Stimulated activated CD4-positive, alpha-beta T cell treated with anti-CD3 and anti-CD28 coated beads, TNF-alpha, amount 100 ng/mL, for 4 hours (primary cell): ENCODE data around the gene CFAP97D2.
"Not testable (repeated sequence)": the region's sequence is repeated elsewhere in the genome, so short reads cannot be mapped to it uniquely, and the experiment has no call there.

ENCODE experiments used
- DNase-seq, 3 experiments: peaks; one replicate each; pipeline ENCODE4 v3.0.0-alpha.2; 2020; ENCODE audit warnings: low read depth in 3 of 3

Gene CFAP97D2

DNA sequence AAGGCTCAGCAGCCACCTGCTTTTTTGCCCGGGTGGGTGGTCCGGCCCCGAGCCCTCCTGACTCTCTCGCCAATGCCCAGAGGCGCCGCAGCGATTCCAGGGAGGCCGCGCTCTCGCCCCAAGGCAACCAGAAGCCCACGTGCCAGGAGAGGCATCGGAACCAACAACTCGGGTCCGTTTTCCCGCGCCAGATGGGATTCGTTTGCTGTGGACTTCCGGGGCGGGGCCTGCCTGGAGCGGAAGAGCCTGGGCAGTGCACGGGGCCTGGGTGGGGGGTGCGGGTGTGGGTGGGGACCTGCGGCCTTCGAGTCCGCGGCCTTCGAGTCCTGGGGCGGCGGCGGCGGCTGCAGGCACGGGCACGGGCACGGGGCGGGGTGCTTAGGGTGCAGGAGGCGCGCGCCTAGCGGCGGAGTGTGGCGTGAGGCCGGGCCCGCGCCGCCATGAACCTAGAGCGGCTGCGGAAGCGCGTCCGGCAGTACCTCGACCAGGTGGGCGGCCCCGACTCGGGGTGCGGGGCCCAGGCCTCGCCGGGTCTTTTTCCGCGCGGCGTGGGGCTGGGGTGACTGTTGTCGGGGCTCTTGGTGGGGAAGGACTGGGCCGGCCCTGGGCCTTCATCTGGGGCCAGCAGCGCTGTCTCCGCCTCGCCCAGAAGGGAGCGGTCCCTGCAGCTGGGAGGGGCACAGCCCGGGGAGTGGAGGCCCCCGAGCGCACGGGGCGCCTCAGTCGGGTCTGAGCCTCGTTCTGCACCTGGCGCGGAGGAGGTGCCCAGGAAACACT, 55.8 kb downstream of the CFAP97D2 start, which contains the start of gene CDC16:
Gene CDC16, plus strand, starts transcription at position 253 of the 777 bp plus-strand sequence. Its CDS starts 188 bp downstream, at position 441.
- DNase-seq, result peak; percentile 75 to 85 (median 77)

DNA sequence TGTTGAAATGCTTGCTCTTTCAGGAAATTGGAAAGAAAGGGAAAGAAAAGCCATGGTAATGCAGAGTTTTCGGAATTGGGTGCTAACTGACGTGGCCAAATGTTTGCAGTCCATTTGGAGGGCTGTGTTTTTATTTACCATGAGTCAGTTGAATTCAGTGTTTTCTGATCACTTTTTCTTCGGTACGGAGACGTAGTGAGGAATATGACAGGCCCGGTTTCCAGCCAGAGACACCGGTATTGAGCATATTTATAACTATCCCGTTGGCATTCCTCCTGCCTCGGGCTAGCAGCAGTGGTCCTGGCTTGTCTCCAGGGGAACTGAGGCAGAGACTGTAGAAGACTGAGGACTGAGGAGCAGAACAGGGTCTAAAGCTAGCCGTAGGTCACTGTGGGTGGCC, 56.6 kb downstream of the CFAP97D2 start:
- no peak for DNase-seq

DNA sequence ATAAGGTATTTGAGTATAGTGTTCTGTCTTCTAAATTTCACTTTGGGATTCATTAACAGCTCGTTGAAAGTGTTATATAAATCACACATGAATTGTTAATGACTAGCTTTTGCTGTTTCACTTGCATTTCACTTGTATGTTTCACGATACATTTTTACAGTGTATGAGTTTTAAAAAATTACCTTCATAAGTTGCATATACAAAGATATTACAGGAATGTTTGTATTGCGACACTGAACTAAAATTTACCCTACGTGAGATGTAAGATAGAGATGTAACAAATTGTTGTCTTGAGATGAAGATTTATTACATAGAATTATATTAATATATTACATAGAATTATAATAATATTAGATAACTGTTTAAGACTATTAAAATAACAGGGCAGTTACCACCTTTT, 57.2 kb downstream of the CFAP97D2 start:
- no peak for DNase-seq

DNA sequence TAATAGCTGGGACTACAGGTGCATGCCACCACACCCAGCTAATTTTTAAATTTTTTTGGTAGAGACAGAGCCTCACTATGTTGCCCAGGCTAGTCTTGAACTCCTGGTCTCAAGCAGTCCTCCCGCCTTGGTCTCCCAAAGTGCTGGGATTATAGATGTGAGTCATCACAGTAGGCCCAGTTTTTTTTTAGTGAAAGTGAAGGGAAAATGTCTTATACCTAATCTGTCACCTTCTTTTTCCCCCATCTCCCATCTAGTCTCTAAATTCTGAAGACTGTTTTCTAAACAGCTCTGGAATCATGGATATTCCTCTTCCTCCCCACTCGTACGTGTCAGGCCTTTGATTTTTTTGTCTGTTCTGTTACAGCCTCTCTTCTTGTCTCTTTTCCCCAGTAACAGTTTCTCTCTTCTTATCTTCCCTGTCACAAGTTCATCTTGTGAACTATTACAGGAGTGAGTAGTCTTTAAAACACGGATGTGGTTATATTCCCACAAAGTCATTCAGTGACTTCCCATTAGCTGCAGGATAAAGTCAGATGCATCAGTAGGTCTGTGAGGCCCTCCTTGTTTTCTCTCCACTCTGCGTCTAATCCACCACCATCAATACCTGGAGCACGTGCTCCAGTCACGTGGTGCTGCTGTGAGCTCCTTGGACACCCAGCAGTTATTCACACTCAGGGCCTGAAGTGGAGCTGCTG, 58.5 kb downstream of the CFAP97D2 start:
- DNase-seq, result no peak

DNA sequence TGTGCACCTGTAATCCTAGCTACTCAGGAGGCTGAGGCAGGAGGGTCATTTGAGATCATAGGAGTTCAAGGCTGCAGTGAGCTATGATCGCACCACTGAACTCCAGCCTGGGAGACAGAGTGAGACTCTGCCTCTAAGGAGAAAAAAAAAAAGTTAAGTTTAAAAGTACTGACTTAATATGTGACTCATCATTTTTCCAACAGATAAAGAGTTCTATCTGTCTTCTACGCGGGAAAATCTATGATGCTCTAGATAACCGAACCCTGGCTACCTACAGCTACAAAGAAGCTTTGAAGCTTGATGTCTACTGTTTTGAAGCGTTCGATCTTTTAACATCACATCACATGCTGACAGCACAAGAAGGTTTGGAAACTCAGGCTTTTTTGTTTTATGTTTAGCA, 62.9 kb downstream of the CFAP97D2 start:
- no peak for DNase-seq

DNA sequence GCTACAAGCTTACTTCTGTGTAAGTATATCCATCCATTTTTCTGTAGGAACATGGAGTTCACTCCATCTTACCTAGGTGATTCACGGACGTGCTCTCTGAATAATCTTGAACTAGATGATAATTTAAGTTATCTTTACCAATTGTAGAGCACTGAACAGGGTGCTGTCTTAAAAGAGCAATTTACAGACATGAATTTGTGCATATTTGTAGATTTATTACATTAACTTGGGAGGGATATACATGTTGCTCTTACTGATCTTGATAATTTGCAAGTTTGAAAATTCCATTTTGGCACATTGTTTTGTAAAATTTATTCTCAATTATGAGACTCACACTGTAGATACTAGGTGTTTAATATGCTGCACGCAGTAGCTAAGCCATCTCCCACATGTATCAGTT, 64.9 kb downstream of the CFAP97D2 start:
- no peak for DNase-seq

DNA sequence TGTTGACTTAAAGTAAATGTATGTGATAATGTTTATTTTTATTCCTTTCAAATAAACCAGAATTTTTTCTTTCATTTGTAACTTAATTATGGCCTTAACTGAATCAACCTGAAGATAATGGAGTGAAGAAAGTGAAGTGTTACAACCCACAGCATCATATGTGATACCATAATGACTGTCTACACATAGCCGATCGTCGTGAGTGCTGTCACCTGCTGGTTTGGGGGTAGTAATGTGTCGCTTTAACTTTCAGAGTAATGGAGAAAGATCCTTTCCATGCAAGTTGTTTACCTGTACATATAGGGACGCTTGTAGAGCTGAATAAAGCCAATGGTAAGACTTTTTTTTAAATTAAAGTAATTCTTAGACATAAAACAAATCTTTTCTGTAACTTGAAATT, 65.6 kb downstream of the CFAP97D2 start:
- no peak for DNase-seq

DNA sequence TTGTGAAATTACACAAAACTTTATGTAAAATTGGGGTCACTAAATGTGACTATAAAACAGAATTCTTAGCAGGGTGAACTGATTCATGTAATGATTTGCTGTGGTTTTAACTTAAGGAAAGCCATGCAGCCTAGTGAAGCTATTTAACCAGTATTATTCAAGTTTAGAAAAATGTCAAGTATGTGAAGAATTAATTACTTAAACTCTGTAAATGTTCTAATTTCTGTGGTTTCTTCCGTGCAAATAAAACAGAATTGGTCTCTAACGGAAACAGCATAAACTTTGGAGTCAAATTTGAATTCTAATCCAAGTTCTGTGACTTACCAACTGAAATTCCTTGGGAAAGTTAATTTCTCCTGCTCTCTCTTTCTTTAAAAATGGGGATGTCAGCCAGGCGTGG, 69.0 kb downstream of the CFAP97D2 start:
- no peak for DNase-seq

DNA sequence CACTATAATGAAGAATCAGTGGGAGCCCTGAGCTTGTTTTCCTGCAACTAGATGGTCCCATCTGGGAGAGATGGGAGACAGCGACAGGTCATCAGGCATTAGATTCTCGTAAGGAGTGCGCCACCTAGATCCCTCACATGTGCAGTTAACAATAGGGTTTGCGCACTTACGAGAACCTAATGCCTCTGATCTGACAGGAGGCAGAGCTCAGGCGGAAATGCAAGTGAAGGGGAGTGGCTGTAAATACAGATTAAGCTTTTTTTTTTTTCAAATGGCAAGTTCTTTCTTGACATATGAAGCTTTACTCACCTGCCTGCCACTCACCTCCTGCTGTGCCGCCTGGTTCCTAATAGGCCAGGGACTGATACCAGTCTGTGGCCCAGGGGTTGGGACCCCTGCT, 70.0 kb downstream of the CFAP97D2 start:
- no peak for DNase-seq

DNA sequence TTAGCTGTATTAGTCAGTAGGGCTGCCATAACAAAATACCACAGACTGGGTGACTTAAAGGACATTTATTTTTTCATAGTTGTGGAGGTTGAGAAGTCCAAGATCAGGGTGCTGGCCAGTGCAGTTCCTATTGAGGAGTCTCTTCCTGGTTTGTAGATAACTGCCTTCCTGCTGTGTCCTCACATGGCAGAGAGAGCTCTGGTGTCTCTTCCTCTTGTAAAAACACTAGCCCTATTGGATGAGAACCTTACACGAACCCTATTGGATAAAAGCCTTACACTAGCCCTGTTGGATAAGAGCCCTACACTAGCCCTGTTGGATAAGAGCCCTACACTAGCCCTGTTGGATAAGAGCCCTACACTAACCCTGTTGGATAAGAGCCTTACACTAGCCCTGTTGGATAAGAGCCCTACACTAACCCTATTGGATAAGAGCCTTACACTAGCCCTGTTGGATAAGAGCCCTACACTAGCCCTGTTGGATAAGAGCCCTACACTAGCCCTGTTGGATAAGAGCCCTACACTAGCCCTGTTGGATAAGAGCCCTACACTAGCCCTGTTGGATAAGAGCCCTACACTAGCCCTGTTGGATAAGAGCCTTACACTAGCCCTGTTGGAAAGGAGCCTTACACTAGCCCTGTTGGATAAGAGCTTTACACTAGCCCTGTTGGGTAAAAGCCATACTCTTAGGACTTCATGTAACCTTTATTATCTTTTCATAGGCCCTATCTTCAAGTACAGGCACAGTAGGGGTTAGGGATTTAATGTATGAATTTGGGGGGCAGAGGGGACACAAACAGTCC, 72.8 kb downstream of the CFAP97D2 start:
- not testable (repeated sequence) for DNase-seq

DNA sequence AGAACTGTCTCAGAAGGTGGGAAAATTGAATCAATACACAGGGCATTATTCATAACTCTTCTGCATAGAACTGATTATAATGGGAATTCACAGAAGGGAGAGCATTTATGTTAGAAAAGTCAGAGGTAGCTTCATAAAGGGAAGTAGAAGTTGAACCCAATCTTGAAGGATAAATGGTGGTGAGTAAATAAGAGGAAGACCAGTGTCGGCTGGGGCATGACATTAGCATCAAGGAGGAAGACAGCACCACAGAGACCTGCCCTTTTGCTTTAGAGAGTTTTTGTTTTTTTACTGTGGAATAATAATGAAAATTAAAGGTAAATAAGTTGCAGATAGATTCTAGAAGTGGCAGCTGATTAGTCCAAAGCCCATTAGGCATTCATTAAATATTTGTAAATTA, 77.5 kb downstream of the CFAP97D2 start:
- DNase-seq, result no peak

DNA sequence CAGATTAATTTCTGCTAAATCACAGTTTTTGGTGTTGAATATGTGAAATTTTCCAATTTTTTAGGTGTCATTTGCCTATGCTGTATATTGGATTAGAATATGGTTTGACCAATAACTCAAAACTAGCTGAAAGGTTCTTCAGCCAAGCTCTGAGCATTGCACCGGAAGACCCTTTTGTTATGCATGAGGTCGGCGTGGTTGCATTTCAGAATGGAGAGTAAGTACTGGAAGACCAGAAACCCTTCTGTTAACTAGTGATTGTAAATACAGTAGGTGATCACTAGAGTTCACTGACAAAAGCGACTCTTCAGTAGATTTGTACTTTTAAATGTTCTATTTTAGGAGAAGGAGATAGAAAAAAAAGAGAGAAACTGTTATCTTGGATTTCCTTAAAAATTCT, 78.0 kb downstream of the CFAP97D2 start:
- DNase-seq, result no peak

DNA sequence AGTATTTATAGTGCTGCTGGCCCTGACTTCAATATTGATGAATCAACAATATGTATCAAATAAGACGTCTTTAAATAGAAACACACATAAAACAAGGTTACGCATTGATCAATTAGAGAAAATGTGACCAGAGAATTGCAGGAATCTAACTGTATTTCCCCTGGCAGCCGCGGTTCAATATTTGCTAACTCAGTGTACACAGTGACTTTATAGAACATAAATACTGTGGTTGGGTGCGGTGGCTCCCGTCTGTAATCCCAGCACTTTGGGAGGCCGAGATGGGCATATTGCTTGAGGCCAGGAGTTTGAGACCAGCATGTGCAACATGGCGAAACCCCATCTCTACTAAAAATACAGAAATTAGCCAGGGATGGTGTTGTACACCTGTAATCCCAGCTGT, 79.5 kb downstream of the CFAP97D2 start:
- DNase-seq, result no peak

DNA sequence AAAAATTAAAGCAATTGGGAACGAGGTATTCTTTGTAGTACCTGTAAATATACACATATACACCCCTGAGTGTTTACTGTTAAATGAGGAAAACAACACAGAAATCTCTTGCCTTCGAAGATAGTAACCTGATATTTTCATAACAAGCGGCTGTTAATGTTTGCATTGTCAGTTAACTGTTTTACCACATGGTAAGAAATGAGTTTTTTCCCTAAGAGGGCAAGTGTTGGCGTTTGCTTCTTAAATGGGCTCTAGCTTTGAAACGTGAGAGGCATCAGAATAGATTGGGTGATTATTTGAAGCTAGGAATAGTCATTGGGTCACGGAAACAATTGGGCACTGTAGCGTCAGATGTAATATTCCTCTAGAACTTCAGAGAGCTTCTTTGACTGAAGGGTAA, 80.3 kb downstream of the CFAP97D2 start:
- no peak for DNase-seq

DNA sequence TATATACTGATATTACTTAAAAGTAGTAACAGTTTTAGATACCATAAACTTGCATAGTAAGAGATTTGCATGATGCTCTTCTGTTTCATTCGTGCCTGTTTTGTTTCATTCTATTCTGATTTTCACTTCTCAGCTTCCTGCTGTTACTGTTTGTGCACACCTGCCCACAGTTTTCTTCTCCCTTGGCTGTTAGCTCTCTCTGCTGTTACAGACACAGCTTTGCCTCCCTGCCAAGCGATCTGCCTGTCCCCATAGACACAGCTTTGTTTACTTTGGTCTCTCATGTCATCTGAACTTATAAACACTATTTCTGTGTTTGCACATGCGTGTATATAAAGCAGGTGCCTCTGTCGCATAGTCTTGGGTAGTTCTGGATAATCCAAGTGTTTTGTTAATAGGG, 80.9 kb downstream of the CFAP97D2 start:
- DNase-seq, result no peak

DNA sequence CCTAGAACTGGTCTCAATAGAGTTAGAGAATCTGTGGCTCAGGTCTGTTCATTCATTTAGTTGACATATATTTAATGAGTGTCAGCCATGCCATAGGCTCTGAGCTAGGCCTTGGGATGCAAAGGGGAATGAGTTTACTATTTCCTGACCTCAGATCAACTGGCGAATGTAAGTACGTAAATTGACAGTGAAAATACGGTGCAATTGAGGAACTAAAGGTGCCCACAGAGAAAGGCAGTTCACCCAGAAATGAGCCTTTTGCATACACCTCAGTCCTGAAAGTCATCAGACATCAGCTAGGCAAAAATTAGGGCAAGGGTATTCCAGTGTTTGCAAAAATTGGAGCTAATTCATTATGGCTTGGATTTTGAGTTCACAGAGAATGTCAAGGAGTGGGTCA, 81.8 kb downstream of the CFAP97D2 start:
- DNase-seq, result no peak

DNA sequence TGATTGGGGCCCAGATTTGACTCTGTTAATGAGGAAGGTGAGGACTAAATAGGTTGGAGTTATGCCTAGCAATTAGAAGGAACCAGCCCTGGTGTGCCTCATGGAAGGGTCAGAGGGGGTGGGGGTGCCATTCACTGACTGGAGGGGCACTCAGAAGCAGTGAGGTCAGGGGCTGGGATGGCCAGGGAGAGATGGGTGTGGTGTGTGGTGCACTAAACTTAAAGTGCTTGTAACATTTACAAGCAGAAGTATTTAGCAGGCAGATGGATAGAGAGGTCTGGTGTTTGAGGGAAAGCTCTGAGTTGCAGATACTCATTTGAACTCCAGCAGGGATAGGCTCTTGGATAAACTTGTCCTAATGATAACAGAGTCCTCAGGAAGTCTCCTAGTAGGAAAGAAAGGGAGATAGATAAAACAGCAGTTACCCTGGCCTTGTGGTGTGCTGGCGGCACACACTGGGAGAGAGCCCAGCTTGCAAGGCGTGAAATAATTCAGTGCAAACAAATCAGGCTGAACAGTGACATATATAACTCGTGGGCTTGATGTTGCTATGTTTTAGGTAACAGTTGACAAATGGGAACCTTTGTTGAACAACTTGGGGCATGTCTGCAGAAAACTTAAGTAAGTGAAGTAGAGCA, 82.4 kb downstream of the CFAP97D2 start:
- DNase-seq, result no peak

DNA sequence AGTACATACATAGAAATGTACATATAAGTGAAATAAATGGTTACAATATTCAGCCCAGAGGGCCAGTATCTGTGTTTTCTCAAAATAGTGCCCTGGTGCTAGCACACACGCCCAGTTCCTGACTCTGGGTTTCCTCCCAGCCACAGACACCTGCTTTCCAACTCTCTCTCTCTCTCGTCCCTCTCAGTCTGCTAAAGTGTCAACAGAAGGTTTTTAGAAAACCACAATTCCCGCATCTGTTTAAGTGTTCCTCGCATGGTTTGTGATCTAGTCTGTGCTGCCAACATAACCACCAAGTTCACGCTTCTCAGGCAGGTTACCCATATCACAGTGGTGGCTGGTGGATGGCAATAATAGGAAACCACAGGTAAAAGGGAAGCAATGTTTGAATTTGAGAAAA, 84.5 kb downstream of the CFAP97D2 start:
- no peak for DNase-seq

DNA sequence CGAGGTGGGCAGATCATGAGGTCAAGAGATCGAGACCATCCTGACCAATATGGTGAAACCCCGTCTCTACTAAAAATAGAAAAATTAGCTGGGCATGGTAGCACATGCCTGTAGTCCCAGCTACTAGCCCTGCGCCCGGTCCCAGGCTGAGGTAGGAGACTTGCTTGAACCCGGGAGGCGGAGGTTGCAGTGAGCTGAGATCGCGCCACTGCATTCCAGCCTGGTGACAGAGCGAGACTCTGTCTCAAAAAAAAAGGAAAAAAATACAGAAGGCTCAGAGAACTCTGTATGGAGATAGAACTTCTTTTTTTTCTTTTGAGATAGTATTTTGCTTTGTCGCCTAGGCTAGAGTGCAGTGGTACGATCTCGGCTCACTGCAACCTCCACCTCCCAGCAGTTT, 85.3 kb downstream of the CFAP97D2 start:
- not testable (repeated sequence) for DNase-seq

DNA sequence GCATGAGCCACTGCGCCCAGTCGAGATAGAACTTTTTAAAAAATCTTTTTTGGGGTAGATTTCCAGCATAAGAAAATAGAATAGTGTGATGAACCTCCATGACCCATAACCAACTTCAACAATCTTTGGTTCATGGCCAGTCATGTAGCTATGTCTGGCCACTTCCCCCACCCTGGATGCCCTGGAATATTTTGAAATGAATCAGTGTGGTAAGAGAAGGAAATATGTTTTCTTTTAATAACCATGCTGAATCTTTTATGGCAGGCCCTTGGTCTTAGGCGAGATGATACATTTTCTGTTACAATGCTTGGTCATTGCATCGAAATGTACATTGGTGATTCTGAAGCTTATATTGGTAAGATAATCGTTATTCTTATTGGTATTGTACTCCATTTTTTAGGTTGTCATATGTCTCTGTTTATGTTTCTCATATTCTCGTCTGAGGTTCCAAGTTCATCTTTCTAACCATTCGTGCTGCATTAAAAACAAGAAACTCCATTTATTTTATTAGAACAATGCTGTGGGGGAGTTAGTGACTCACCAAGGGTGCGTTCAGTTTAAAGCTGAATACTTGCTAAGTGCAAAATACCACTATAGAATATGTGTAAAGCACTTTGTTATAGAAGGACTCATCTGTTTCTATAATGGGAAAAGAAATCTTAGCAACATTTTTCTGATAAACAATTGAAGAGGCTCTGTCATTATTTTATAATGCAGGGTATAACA, 86.0 kb downstream of the CFAP97D2 start:
- no peak for DNase-seq

DNA sequence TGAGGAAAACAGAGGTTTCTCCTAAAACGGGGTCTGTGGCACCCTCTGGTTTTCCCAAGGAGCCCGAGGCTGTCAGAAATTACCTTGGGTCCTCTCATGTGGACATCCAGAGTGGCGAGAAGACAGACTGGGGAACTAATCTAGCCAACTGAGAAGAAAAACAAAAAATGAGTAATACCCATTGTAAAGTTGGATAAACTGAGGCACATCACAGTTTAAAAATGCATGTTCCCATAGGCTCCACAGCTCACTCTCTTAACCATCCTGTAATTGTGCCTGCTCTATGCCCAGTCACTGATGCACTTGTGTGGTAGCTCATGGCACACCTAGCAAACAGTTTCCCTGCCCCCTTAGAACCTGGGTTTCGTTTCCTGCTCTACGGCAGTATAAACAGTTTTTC, 87.2 kb downstream of the CFAP97D2 start:
- no peak for DNase-seq
